Measurements from ENCODE around the gene ULBP2.
"Not testable (repeated sequence)": the region's sequence is repeated elsewhere in the genome, so short reads cannot be mapped to it uniquely, and the experiment has no call there.

The ULBP2 gene

DNA sequence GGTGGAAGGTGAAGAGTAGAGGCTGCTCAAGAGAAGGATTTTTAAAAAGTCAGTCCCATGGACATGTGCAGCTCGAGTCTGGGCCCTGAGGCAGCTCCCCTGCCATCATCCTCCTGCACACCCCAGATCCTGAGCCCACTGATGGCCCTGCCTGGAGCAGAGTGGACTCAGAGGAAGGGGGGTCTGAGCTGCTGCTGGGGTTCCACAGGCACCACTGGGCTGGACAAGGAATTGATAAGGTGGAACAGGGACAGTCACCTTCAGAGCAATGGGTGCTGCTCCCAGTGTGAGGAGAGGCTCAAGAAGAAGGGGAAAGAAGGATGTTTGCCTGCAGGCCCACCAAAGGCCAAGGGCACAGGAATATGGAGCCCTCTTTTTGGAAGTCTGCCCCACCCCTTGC is 6.2 kb downstream of the ULBP2 start:
- FAIRE-seq (no peak), DNase-seq (ENCODE audit: insufficient read length, low spot score) (no peak)
- TF ChIP-seq PAX5 (IDR thresholded peaks at IDR 0.05; ENCODE audit: insufficient read depth, low read length, severe bottlenecking) (no peak), POLR2AphosphoS5 (IDR thresholded peaks at IDR 0.05; ENCODE audit: low read depth, low read length) (no peak), SPI1 (IDR thresholded peaks at IDR 0.05; ENCODE audit: low read depth, low read length) (no peak), TAF1 (IDR thresholded peaks at IDR 0.05; ENCODE audit: low read depth, low read length) (no peak), POU2F2 (IDR thresholded peaks at IDR 0.05; ENCODE audit: low read depth, low read length) (no peak), POLR2A (IDR thresholded peaks at IDR 0.05; ENCODE audit: low read depth, low read length) (no peak)

DNA sequence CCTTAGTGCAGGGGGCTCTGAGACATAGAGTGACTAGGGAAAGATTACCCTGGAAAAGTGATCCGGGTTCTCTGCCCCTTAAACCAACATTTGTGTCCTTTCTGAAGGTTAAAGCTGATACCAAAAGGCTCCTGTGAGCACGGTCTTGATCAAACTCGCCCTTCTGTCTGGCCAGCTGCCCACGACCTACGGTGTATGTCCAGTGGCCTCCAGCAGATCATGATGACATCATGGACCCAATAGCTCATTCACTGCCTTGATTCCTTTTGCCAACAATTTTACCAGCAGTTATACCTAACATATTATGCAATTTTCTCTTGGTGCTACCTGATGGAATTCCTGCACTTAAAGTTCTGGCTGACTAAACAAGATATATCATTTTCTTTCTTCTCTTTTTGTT is 6.8 kb downstream of the ULBP2 start:
- DNase-seq (ENCODE audit: insufficient read length, low spot score) (no peak), FAIRE-seq (no peak)
- TF ChIP-seq PAX5 (IDR thresholded peaks at IDR 0.05; ENCODE audit: insufficient read depth, low read length, severe bottlenecking) = no peak
- no peak for TF ChIP-seq POLR2A (IDR thresholded peaks at IDR 0.05; ENCODE audit: low read depth, low read length)
- no peak for TF ChIP-seq POLR2AphosphoS5 (IDR thresholded peaks at IDR 0.05; ENCODE audit: low read depth, low read length)
- TF ChIP-seq SPI1 (IDR thresholded peaks at IDR 0.05; ENCODE audit: low read depth, low read length) = no peak
- no peak for TF ChIP-seq TAF1 (IDR thresholded peaks at IDR 0.05; ENCODE audit: low read depth, low read length)
- no peak for TF ChIP-seq POU2F2 (IDR thresholded peaks at IDR 0.05; ENCODE audit: low read depth, low read length)

DNA sequence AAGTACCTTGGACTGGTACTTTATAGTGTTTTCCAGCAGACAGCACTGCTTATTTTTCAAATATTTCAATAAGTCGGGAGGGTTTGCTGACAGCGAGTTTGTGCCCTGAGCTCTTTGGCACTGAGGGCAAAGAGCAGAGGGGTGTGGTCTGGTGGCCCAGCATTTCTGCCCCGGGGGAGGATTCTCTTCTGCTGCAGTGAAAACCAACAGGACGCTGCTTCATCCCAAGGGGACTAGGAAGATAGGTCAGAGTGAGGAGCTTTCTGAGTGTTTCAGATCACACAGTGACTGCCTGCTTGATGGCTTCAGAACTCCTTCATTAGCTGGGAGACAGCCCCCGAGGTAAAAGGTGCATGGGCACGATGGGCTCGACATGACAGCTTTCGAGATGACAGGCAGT is 8.6 kb downstream of the ULBP2 start:
- DNase-seq (ENCODE audit: insufficient read length, low spot score) (no peak), FAIRE-seq (no peak)
- no peak for TF ChIP-seq PAX5 (IDR thresholded peaks at IDR 0.05; ENCODE audit: insufficient read depth, low read length, severe bottlenecking)
- TF ChIP-seq POU2F2 (IDR thresholded peaks at IDR 0.05; ENCODE audit: low read depth, low read length) = no peak
- TF ChIP-seq TAF1 (IDR thresholded peaks at IDR 0.05; ENCODE audit: low read depth, low read length) = no peak
- TF ChIP-seq POLR2A (IDR thresholded peaks at IDR 0.05; ENCODE audit: low read depth, low read length) = no peak
- TF ChIP-seq SPI1 (IDR thresholded peaks at IDR 0.05; ENCODE audit: low read depth, low read length) = no peak
- no peak for TF ChIP-seq POLR2AphosphoS5 (IDR thresholded peaks at IDR 0.05; ENCODE audit: low read depth, low read length)

DNA sequence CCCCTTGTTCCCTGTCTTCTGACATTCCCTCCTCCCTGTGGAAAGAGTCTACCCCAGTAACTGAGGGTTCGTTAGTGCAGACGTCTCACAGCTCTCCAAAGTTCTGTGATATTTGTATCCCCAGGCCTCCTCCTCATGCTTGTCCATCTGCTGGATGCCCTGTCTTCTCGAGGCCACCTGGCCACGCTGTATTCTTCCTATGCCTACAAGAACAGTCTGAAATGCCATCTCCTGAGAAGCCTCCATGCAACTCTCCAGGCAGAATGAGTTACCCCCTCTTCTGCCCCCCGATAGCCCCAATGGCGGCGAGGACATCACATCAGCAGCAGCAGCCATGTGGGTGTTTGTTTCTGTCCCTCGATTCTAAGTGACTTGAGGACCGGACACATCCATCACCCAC is 9.3 kb downstream of the ULBP2 start:
- TF ChIP-seq PAX5 (IDR thresholded peaks at IDR 0.05; ENCODE audit: insufficient read depth, low read length, severe bottlenecking) (no peak), POLR2AphosphoS5 (IDR thresholded peaks at IDR 0.05; ENCODE audit: low read depth, low read length) (no peak), SPI1 (IDR thresholded peaks at IDR 0.05; ENCODE audit: low read depth, low read length) (no peak), TAF1 (IDR thresholded peaks at IDR 0.05; ENCODE audit: low read depth, low read length) (no peak), POU2F2 (IDR thresholded peaks at IDR 0.05; ENCODE audit: low read depth, low read length) (no peak), POLR2A (IDR thresholded peaks at IDR 0.05; ENCODE audit: low read depth, low read length) (no peak)
- no peak for DNase-seq (ENCODE audit: insufficient read length, low spot score)
- FAIRE-seq = no peak

DNA sequence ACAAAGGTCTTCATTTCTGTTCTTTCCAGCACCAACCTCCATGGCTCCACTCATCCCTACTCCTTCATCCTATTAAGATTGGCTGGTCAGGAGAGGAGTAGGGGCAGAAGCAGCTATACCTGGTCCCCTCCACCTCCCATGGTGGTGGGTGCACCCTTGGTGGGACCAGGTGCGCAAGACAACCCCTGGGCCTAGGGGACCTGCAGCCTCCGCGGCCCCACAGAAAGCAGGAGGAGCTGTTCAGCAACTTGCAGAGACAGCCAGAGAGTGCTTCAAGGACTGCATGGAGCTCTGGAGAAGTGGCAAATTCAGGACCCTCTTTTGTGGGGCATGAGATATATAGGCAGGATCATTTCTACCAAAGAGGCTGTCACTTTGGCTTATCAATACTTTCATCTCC is 9.8 kb downstream of the ULBP2 start:
- DNase-seq (ENCODE audit: insufficient read length, low spot score) = no peak
- FAIRE-seq = no peak
- TF ChIP-seq PAX5 (IDR thresholded peaks at IDR 0.05; ENCODE audit: insufficient read depth, low read length, severe bottlenecking) (no peak), POU2F2 (IDR thresholded peaks at IDR 0.05; ENCODE audit: low read depth, low read length) (no peak), TAF1 (IDR thresholded peaks at IDR 0.05; ENCODE audit: low read depth, low read length) (no peak), SPI1 (IDR thresholded peaks at IDR 0.05; ENCODE audit: low read depth, low read length) (no peak), POLR2AphosphoS5 (IDR thresholded peaks at IDR 0.05; ENCODE audit: low read depth, low read length) (no peak), POLR2A (IDR thresholded peaks at IDR 0.05; ENCODE audit: low read depth, low read length) (no peak)

DNA sequence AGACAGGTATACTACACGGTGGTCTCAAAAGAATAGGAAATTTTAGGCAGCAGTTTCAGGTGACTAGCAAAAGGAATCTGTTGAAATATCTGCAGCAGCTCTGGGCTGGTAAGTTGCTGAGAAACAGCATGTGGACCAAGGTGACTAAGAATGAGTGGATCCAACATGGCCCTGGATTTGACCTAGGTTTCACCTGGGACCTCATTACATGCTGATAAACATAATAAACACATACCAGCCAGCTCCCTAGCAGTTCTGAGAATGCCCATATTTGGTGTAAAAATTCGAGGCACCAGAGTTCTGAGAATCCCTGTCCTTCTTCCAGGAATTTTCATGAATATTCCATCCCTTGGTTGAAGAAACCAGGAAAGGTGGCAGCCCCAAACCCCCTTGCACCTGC is 11.6 kb downstream of the ULBP2 start:
- not testable (repeated sequence) for DNase-seq (ENCODE audit: insufficient read length, low spot score); FAIRE-seq

DNA sequence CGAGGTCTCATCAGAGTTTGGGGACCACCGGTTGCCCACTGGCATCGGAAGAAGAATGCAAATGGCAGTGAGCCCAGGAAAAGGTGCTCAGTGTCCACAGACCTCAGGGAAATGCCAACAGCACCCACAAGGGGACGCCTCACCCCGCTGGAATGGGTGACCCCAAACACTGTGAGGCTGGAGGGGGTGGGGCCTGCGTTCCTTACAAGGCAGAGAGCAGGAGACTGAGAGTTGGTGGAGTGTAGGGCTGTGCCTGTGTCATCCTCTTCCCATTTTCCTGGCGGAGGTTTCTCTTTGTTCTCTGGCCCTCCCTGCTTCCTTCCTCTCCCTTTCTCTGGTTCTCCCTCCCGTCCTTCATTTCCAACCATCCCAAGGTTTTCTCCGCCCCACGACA is 12.1 kb downstream of the ULBP2 start:
- DNase-seq (ENCODE audit: insufficient read length, low spot score); FAIRE-seq: not testable (repeated sequence)

DNA sequence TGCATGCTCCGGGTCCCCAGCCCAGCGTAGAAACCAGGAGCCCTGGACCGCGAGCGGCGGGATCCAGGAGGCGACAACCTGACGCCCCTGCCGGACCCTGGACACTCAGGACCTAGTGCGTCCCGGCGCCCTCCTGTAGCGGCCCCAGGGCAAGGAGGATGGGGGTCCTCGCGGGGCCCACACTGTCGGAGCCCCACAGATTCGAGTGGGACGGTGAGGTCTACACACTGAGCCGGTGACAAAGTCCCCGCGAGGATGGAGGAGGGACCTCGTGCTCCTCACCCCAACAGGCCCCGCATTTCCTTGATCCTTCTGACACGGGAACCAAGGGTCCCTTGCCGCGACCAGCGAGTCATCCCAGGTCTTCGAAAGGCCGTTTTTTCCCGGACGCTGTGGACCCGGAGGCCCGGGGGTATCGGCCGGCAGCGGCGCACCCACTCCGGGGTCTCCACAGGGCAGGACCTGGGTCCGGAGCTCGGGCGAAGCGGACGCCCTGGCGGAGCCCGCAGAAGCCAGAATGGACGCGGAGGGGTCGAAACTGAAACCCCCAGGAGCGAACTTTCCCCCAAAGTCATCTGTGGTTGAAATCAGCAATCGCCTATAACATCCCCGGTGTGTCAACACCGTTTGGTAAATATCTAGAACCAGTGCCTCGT is 12.6 kb downstream of the ULBP2 start:
- FAIRE-seq; DNase-seq (ENCODE audit: insufficient read length, low spot score): not testable (repeated sequence)

DNA sequence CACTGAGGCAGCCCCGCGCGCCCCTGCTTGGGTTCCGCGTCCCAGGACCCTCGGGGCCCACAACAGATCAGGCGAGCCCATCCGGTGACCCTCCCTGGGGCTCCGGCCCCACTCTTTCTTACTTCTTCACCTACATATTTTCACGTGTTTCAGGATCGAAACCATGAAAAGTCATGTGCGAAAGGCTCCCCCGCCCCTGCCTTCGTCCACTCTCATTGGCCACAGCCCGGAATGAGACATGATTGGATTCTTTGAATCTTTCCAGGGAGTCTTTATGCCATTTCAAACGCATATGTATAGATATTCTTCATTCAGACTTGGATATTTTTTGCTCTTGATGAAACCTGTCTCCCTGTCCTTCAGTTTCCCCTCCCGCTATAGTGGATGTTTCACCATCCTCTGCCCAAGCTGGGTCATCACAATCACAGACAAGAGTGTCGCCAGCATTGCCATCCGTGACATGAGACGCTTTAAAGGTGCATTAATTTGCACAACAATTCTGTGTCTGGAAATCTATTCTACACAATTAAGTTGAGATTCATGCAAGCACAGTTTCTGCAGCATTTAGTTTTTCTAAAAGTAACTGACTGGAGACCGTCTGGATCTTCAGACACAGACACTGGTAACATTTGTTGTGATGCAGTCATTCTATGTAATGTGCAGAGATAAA is 13.3 kb downstream of the ULBP2 start:
- DNase-seq (ENCODE audit: insufficient read length, low spot score); FAIRE-seq: not testable (repeated sequence)

DNA sequence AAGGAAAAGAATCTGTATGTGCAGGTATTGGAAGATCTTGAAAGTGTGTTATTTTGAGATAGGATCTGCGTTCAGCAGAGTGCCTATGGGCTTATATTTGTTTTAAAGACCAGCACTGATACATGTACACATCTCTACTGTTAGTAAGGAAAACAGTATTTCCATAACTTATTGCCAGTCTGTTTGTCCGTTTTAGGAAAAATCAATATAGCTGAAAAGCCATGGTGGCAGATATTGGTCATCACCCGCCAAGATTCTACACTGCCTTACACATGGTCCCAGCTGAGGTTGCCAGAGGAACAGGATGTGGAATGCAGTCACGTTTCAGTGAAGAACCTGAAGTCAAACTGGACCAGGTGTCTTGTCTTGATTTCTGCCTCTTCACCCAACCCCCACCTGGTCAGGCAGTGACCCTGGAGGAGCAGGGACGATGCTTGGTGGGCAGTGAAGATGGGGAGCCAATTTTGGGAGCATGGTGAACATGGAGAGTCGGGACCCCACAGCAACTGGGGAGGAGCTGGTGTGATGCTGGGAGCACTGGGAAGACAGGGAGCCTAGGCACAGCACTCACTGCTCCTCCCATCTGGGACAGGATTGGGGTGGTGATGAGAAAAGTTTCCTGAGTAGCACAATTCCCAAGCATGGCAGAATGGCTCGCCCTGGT is 14.0 kb downstream of the ULBP2 start:
- DNase-seq (ENCODE audit: insufficient read length, low spot score); FAIRE-seq: not testable (repeated sequence)

DNA sequence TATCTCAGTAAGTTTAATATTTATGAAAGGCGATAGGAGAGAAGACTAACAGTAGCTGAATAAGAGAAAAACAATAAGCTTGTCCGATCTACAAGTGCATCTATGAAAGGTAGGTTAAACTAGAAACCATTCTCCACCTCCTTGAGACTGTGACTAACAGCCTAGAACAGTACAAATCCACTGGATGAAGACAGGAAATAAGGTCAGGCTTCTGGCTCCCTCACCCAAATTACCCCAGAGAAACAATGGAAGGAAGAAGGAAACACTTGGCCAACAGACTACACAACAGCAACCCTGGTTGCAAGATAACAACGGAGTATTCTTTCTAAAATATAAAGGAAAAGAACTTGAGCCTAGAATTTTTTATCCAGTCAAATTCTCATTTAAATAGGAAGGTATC is 16.3 kb downstream of the ULBP2 start:
- not testable (repeated sequence) for DNase-seq (ENCODE audit: insufficient read length, low spot score); FAIRE-seq

DNA sequence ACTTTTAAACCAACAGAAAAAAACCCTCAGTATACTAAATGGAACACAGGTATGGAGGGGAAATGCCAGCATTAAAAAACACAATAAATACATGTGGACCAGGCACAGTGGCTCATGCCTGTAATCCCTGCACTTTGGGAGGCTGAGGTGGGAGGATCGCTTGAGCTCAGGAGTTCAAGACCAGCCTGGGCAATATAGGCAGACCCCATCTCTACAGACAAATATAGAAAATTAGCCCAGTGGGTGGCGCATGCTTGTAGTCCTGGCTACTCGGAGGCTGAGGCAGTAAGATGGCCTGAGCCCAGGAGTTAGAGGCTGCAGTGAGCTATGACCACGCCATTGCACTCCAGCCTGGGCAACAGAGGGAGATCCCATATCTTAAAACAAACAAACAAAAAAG is 18.0 kb downstream of the ULBP2 start:
- DNase-seq (ENCODE audit: insufficient read length, low spot score); FAIRE-seq: not testable (repeated sequence)
